HepG2 (cell line): ENCODE data around the gene CLDND2.

Source experiments
- EP300 ChIP-seq, 3 experiments: sonication (generic) in 1 of 3; formaldehyde crosslinking in 1 of 3; IDR thresholded peaks; 2 replicates each; pipeline versions ENCODE4 v1.5.1 to v1.6.1; 2011 to 2020; ENCODE audit warnings: low read depth in 2 of 3, low read length in 2 of 3, borderline replicate concordance in 1 of 3, improper control_type of control experiment in 1 of 3, mild to moderate bottlenecking in 1 of 3, missing genetic modification reagents in 1 of 3, moderate library complexity in 1 of 3
- POLR2A ChIP-seq, 2 experiments: IDR thresholded peaks; 2 replicates each; pipeline ENCODE4 v1.6.1; 2011; ENCODE audit warnings: low read depth in 2 of 2, low read length in 2 of 2, mild to moderate bottlenecking in 1 of 2, moderate library complexity in 1 of 2; ENCODE audit not compliant: insufficient read depth in 1 of 2
- SNAPC2 ChIP-seq: sonication (generic); formaldehyde crosslinking; IDR thresholded peaks from 2 replicates; pipeline ENCODE4 v1.8.1; 2022; ENCODE audit warnings: mild to moderate bottlenecking, missing genetic modification reagents
- ZNF24 ChIP-seq: fragments of 450-650 bp; IDR thresholded peaks from 2 replicates; pipeline ENCODE4 v1.6.1; 2017; ENCODE audit warnings: antibody characterized with exemption, mild to moderate bottlenecking

GRCh38 chr19:51346742-51347141, 22.1 kb downstream of the CLDND2 start:
- TF ChIP-seq ZNF24: no peak
- no peak for TF ChIP-seq SNAPC2 (CRISPR knock-in tag)
- no peak; a peak in 1 of 4 replicates for TF ChIP-seq POLR2A (IDR thresholded peaks at IDR 0.05; ENCODE audit: insufficient read depth in 1 of 2, low read depth in 2 of 2, low read length in 2 of 2)
- no peak for TF ChIP-seq EP300 (IDR thresholded peaks at IDR 0.05; ENCODE audit: low read depth in 2 of 2, low read length in 2 of 2)
- TF ChIP-seq EP300 (CRISPR knock-in tag; IDR thresholded peaks at IDR 0.05; ENCODE audit: borderline replicate concordance): no peak
